GM10266 (cell line): ENCODE results near the gene AFTPH.

ENCODE experiments used
- DNase-seq: peaks from one replicate; pipeline ENCODE4 v3.0.0; 2012; ENCODE audit errors: extremely low spot score
- CTCF ChIP-seq: IDR thresholded peaks from 2 replicates; pipeline ENCODE4 v1.5.1; 2012; ENCODE audit warnings: mild to moderate bottlenecking, low read depth; ENCODE audit not compliant: control insufficient read depth, insufficient read depth; ENCODE audit errors: missing control alignments

Gene AFTPH

GRCh38 chr2:64615192-64615763, 91.2 kb downstream of the AFTPH start:
- no peak for TF ChIP-seq CTCF
- no peak for DNase-seq

- DNase-seq, result no peak
- peak; percentile 9 for TF ChIP-seq CTCF
Measured at GRCh38 chr2:64615844-64616536, 91.9 kb downstream of the AFTPH start.

- no peak for DNase-seq
- TF ChIP-seq CTCF, result no peak
Measured at GRCh38 chr2:64617631-64618151, 93.6 kb downstream of the AFTPH start.

DNA sequence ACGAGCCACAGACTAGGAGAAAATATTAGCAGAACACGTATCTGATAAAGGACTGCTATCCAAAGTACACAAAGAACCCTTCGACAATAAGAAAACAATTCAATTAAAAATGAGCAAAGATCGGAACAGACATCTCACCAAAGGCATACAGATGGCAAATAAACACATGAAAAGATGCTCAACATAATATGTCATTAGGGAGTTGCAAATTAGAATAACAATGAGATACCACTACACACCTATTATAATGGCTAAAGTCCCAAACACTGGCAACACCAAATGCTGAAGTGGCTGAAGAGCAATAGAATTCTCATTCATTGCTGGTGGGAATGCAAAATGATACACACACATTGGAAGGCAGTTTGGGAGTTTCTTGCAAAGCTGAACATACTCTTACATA, 96.5 kb downstream of the AFTPH start:
- DNase-seq, result no peak
- TF ChIP-seq CTCF, result no peak

DNA sequence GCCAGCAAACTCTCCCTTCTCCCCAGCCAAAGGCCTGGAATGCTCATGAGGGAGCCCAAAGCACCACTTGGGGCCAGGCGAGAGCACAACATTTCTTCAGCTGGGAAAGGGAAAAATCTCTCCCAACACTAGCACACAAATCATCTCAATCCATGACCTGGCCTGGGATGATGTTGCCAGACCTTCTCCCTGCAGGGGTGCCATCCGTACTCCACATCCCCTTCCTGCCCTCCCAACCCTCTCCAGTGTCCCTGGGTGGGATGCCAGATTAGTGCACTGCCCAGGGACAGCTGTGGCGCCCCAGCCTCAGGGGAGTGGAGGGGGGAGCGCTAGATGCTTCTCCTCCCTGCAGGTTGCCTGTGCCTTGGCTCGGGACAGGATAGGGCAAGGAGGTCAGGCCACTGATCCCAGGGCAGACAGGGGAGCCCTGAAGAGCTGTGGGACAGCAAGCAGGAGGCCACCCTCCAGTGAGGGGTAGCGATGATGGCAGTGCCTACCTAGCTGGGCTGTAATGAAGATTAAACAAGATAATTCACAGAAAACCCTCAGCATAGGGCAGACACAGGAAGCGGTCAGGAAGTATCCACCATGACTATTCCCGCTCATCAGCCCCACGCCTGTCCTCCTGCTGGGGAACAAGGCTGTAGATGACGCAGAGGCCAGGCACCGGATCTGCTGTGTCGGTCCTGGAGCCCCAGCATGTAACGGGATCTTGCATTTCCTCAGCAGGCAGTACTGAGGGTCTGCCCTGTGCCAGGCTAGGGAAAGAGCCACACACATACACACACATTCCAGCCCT, 98.5 kb downstream of the AFTPH start:
- no peak for TF ChIP-seq CTCF
- no peak for DNase-seq

DNA sequence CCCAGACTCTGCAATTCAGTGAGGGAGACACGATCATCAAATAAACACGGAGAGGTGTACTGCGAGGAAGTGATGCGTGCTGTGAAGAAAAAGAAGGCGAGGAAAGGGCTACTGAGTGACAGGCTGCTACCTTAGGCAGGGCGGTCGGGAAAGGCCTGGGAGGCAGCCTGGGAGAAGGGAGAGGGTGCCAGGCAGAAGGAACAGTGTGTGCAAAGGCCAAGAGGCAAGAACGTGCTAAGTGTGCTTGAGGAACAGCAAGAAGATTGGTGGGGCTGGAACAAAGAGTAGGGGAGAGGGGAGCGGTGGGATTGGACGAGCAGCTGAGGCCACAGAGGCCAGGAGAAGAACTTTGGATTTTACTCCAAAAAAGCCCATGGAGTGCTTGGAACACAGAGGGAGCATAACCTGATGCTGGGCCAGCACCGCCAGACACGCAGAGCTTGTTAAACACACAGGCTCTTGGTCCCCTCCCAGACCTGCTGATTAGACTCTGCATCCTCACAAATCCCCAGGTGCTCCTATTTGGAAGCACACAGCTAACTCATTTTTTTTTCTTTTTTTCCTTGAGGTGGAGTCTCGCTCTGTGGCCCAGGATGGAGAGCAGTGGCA, 99.2 kb downstream of the AFTPH start:
- DNase-seq, result no peak

More for the DNA sequence above, 99.2 kb downstream of the AFTPH start:
- TF ChIP-seq CTCF, result no peak
